DND-41 (cell line): ENCODE results near the gene COL26A1.

Experiments
- ATAC-seq: fragments of 200-7000 bp; cut with Tn5 transposase; 3 replicates; pipeline ENCODE4 v1.9.1; 2021; ENCODE audit warnings: low read depth; ENCODE audit not compliant: insufficient read depth
- DNase-seq: peaks from one replicate; pipeline ENCODE4 v3.0.0-alpha.2; 2020
- H2AFZ ChIP-seq: 2 replicates; pipeline ENCODE4 v1.6.0; 2012; ENCODE audit warnings: low read depth, low read length
- H3K27ac ChIP-seq: 2 replicates; pipeline ENCODE4 v1.5.1; 2012; ENCODE audit warnings: low read length, inconsistent platforms
- H3K27me3 ChIP-seq: fragments of 200-600 bp; sonication (generic); 2 replicates; pipeline ENCODE4 v1.6.0; 2012; ENCODE audit warnings: low read length, mild to moderate bottlenecking, inconsistent platforms; ENCODE audit not compliant: insufficient read depth, poor library complexity
- H3K36me3 ChIP-seq: 2 replicates; pipeline ENCODE4 v1.5.1; 2012; ENCODE audit warnings: low read length, inconsistent platforms; ENCODE audit not compliant: insufficient read depth
- H3K4me1 ChIP-seq: 2 replicates; pipeline ENCODE4 v1.5.1; 2012; ENCODE audit warnings: mild to moderate bottlenecking, low read length; ENCODE audit not compliant: insufficient read depth
- H3K4me2 ChIP-seq: 2 replicates; pipeline ENCODE4 v1.6.0; 2012; ENCODE audit warnings: mild to moderate bottlenecking, moderate library complexity, low read length, inconsistent platforms; ENCODE audit not compliant: insufficient read depth
- H3K4me3 ChIP-seq, 2 experiments: fragments of 200-600 bp in 1 of 2; shearing (Covaris generic) in 1 of 2; 2 replicates each; pipeline ENCODE4 v1.5.1; 2012 to 2016; ENCODE audit warnings: inconsistent platforms in 2 of 2, low read length in 2 of 2, mild to moderate bottlenecking in 2 of 2, low read depth in 1 of 2, moderate library complexity in 1 of 2
- H3K79me2 ChIP-seq: 2 replicates; pipeline ENCODE4 v1.6.0; 2012; ENCODE audit warnings: low read length, inconsistent platforms; ENCODE audit not compliant: insufficient read depth
- H3K9ac ChIP-seq: 2 replicates; pipeline ENCODE4 v1.6.0; 2012; ENCODE audit warnings: low read depth, mild to moderate bottlenecking, inconsistent platforms, low read length, moderate library complexity
- H3K9me3 ChIP-seq: 2 replicates; pipeline ENCODE4 v1.5.1; 2012; ENCODE audit warnings: low read length, moderate library complexity, mild to moderate bottlenecking, inconsistent platforms; ENCODE audit not compliant: insufficient read depth, severe bottlenecking
- H4K20me1 ChIP-seq: 2 replicates; pipeline ENCODE4 v1.6.0; 2012; ENCODE audit warnings: low read length; ENCODE audit not compliant: insufficient read depth
- CTCF ChIP-seq: IDR thresholded peaks from 2 replicates; pipeline ENCODE4 v1.5.1; 2012; ENCODE audit warnings: borderline replicate concordance, low read length, moderate library complexity, mild to moderate bottlenecking; ENCODE audit not compliant: poor library complexity, severe bottlenecking; ENCODE audit errors: extremely low read depth
- EZH2 ChIP-seq: IDR thresholded peaks from 3 replicates; pipeline ENCODE4 v1.6.1; 2012; ENCODE audit warnings: borderline replicate concordance, low read depth, mild to moderate bottlenecking, moderate library complexity, low read length, inconsistent platforms; ENCODE audit not compliant: severe bottlenecking

COL26A1 gene

GRCh38 chr7:101397770-101398324 lies 35.2 kb downstream of the COL26A1 start:
- H3K4me1 ChIP-seq: no peaks in the 10 kb centered on the region
- ATAC-seq (no peak), DNase-seq (no peak)
- H3K27me3 ChIP-seq: peaks cover 15% of the 10 kb centered on the region
- H3K27ac ChIP-seq: no peak overlapping the region
- H3K4me3 ChIP-seq: no peak overlapping the region
- H2AFZ ChIP-seq: no peak overlapping the region
- no peaks in the 10 kb centered on the region for H3K9me3 ChIP-seq
- no peak overlapping the region for H3K9ac ChIP-seq
- H4K20me1 ChIP-seq: peaks cover 7% of the 10 kb centered on the region; the same call in 1 of the 2 replicates
- H3K79me2 ChIP-seq: no peaks in the 10 kb centered on the region
- no peaks in the 10 kb centered on the region for H3K36me3 ChIP-seq
- TF ChIP-seq CTCF (no peak), EZH2 (no peak)
- no peak overlapping the region for H3K4me2 ChIP-seq

GRCh38 chr7:101398396-101399289 lies 36.0 kb downstream of the COL26A1 start:
- no peak for ATAC-seq
- Histone ChIP-seq H3K4me3 (no peak overlapping the region), H3K9ac (no peak overlapping the region)

GRCh38 chr7:101399759-101400158 lies 37.1 kb downstream of the COL26A1 start:
- TF ChIP-seq EZH2: no peak
- no peak for TF ChIP-seq CTCF
- ATAC-seq: no peak

More at GRCh38 chr7:101398396-101399289, 36.0 kb downstream of the COL26A1 start:
- Histone ChIP-seq H2AFZ (no peak overlapping the region), H4K20me1 (peaks cover 7% of the 10 kb centered on the region; the same call in 1 of the 2 replicates), H3K27me3 (peaks cover 15% of the 10 kb centered on the region), H3K36me3 (no peaks in the 10 kb centered on the region), H3K79me2 (no peaks in the 10 kb centered on the region), H3K9me3 (no peaks in the 10 kb centered on the region), H3K4me2 (no peak overlapping the region), H3K27ac (no peak overlapping the region), H3K4me1 (no peaks in the 10 kb centered on the region)
- TF ChIP-seq EZH2: no peak
- TF ChIP-seq CTCF: no peak
- no peak for DNase-seq

More at GRCh38 chr7:101399759-101400158, 37.1 kb downstream of the COL26A1 start:
- Histone ChIP-seq H2AFZ (no peak overlapping the region), H3K9ac (no peak overlapping the region), H3K4me2 (no peak overlapping the region), H3K4me3 (no peak overlapping the region), H3K79me2 (no peaks in the 10 kb centered on the region), H3K27ac (no peak overlapping the region), H3K27me3 (peaks cover 15% of the 10 kb centered on the region), H3K36me3 (no peaks in the 10 kb centered on the region), H4K20me1 (peaks cover 7% of the 10 kb centered on the region; the same call in 1 of the 2 replicates), H3K9me3 (no peaks in the 10 kb centered on the region), H3K4me1 (no peaks in the 10 kb centered on the region)
- DNase-seq: no peak
